Thoracic aorta (tissue), 2 donors: Measurements from ENCODE around the gene PRPF39. TPM values are rescaled to one million over a fixed set of nuclear protein-coding genes. Genes with fewer than 3 reads are reported as not detected.
A peak's percentile ranks its signal among the peaks of the same experiment; 100 is the strongest.

Source experiments
- ATAC-seq: fragments of 150-250 bp; one replicate; pipeline ENCODE4 v1.8.0; 2017; ENCODE audit warnings: low read depth; ENCODE audit not compliant: insufficient number of reproducible peaks, low FRiP score
- DNase-seq: peaks from one replicate; pipeline ENCODE4 v3.0.0-alpha.2; 2020; ENCODE audit warnings: low spot score
- H3K27ac ChIP-seq, 2 donors: fragments of 200-600 bp; sonication (generic); 1 replicate in 1 of 2; 2 replicates in 1 of 2; pipeline ENCODE4 v1.5.1; 2016; ENCODE audit warnings: mild to moderate bottlenecking in 2 of 2, moderate library complexity in 2 of 2
- H3K27me3 ChIP-seq: fragments of 200-600 bp; sonication (generic); replicated peaks from 2 replicates; pipeline ENCODE4 v1.6.0; 2016; ENCODE audit warnings: mild to moderate bottlenecking; ENCODE audit not compliant: insufficient read depth
- H3K36me3 ChIP-seq: fragments of 200-600 bp; sonication (generic); one replicate; pipeline ENCODE4 v1.5.1; 2016
- H3K4me1 ChIP-seq, 2 donors: fragments of 200-600 bp; sonication (generic); 1 replicate in 1 of 2; 2 replicates in 1 of 2; pipeline versions ENCODE4 v1.5.1 to v1.6.0; 2016; ENCODE audit warnings: low read depth in 2 of 2, mild to moderate bottlenecking in 1 of 2; ENCODE audit not compliant: control insufficient read depth in 1 of 2
- H3K4me3 ChIP-seq: fragments of 200-600 bp; sonication (generic); 2 replicates; pipeline ENCODE4 v1.5.1; 2016; ENCODE audit warnings: mild to moderate bottlenecking
- H3K9me3 ChIP-seq: fragments of 200-600 bp; sonication (generic); 2 replicates; pipeline ENCODE4 v1.5.1; 2016
- CTCF ChIP-seq: fragments of 200-600 bp; sonication (generic); IDR thresholded peaks from one replicate; pipeline ENCODE4 v1.5.1; 2019; ENCODE audit warnings: antibody characterized with exemption
- total RNA-seq, 2 donors: library from RNA; depleted of rRNA; stranded (reverse); fragments of >200 nt; gene quantifications; one replicate each; pipeline versions ENCODE4 v1.1.0 to v1.2.3, GENCODE V29; 2016

The PRPF39 gene
- total RNA-seq, 2 donors from 2014 or later, result 20.0 to 37.5 TPM

- H3K27me3 ChIP-seq, result no peaks in the 10 kb centered on the region
- peaks cover 29% of the 10 kb centered on the region for H3K36me3 ChIP-seq
- no peak overlapping the region for H3K4me3 ChIP-seq
- DNase-seq (no peak), ATAC-seq (no peak)
- H3K4me1 ChIP-seq, result no peaks in the 10 kb centered on the region
- no peaks in the 10 kb centered on the region for H3K9me3 ChIP-seq
- TF ChIP-seq CTCF, result no peak
- H3K27ac ChIP-seq, result no peak overlapping the region
Observed at GRCh38 chr14:45120096-45120495, 36.2 kb downstream of the PRPF39 start.

DNA sequence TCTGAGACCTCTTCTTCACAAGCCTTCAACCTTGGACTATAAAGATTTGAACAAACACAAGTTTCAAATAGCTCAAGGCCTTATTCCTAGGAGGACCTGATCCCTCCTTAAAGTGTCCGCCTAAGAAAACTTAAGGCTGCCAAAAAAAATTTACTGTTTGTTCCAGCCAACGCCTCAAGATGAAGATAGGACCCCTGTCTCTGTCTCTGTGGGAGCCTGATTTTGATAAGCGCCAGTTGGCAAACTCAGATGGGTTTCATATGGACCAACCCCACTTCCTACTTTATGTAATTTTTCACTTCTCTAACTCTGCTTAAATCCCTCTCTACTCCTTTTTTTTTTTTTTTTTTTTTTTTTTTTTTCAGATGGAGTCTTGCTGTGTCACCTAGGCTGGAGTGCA, 39.4 kb downstream of the PRPF39 start:
- ATAC-seq, result no peak
- no peak overlapping the region for H3K4me3 ChIP-seq
- no peaks in the 10 kb centered on the region for H3K9me3 ChIP-seq
- DNase-seq, result no peak
- peaks cover 19% of the 10 kb centered on the region for H3K36me3 ChIP-seq
- no peaks in the 10 kb centered on the region for H3K4me1 ChIP-seq
- no peak for TF ChIP-seq CTCF
- H3K27me3 ChIP-seq, result no peaks in the 10 kb centered on the region
- H3K27ac ChIP-seq, result no peak overlapping the region

DNA sequence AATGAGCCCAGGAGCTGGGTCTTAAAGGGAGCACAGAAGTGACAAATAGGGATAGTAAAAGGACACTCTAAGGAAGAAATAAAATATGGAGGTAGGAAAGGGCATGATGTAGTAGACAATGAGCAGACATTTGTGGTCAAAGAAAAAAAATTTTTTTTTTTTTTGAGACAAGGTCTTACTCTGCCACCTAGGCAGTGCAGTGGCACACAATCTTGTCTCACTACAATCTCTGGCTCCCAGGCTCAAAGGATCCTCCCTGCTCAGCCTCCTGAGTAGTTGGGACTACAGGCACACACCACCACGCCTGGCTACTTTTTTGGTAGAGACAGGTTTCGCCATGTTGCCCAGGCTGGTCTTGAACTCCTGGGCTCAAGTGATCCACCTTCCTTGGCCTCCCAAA, 41.8 kb downstream of the PRPF39 start:
- Histone ChIP-seq H3K9me3 (no peaks in the 10 kb centered on the region), H3K27me3 (no peaks in the 10 kb centered on the region), H3K27ac (no peak overlapping the region), H3K4me3 (no peak overlapping the region), H3K36me3 (peaks cover 6% of the 10 kb centered on the region), H3K4me1 (peaks cover 0 to 3% of the 10 kb centered on the region in 2 donors)
- TF ChIP-seq CTCF, result no peak
- ATAC-seq (no peak), DNase-seq (no peak)

GRCh38 chr14:45128963-45129629, 45.2 kb downstream of the PRPF39 start:
- ATAC-seq (no peak), DNase-seq (no peak)
- Histone ChIP-seq H3K4me1 (peaks cover 0 to 9% of the 10 kb centered on the region in 2 donors), H3K9me3 (no peaks in the 10 kb centered on the region), H3K27ac (no peak overlapping the region), H3K27me3 (no peaks in the 10 kb centered on the region), H3K36me3 (peaks cover under 1% of the 10 kb centered on the region), H3K4me3 (no peak overlapping the region)
- no peak for TF ChIP-seq CTCF

- no peak for TF ChIP-seq CTCF
- peaks cover 10 to 28% of the 10 kb centered on the region in 2 donors for H3K4me1 ChIP-seq
Observed at GRCh38 chr14:45133683-45134050, 49.8 kb downstream of the PRPF39 start.

More at GRCh38 chr14:45133683-45134050, 49.8 kb downstream of the PRPF39 start:
- H3K27me3 ChIP-seq, result no peaks in the 10 kb centered on the region
- ATAC-seq (peak; percentile 9), DNase-seq (no peak)
- no peaks in the 10 kb centered on the region for H3K9me3 ChIP-seq
- H3K36me3 ChIP-seq, result no peaks in the 10 kb centered on the region
- peak overlapping the region; percentile 85 for H3K4me3 ChIP-seq
- peak overlapping the region; percentile 88 for H3K27ac ChIP-seq
